Tibial nerve (tissue), 3 donors: ENCODE measurements around the gene RRP7A.

Experiments used
- CTCF ChIP-seq, 5 experiments: fragments of 200-600 bp in 3 of 5; fragments of 450-650 bp in 2 of 5; sonication (generic) in 3 of 5; IDR thresholded peaks; one replicate each; pipeline ENCODE4 v1.5.1; 2016 to 2019; ENCODE audit warnings: antibody characterized with exemption in 5 of 5, mild to moderate bottlenecking in 3 of 5, moderate library complexity in 2 of 5
- POLR2A ChIP-seq, 2 donors: fragments of 450-650 bp; IDR thresholded peaks; one replicate each; pipeline ENCODE4 v1.6.1; 2017; ENCODE audit warnings: antibody characterized with exemption in 2 of 2, mild to moderate bottlenecking in 2 of 2, moderate library complexity in 2 of 2

DNA sequence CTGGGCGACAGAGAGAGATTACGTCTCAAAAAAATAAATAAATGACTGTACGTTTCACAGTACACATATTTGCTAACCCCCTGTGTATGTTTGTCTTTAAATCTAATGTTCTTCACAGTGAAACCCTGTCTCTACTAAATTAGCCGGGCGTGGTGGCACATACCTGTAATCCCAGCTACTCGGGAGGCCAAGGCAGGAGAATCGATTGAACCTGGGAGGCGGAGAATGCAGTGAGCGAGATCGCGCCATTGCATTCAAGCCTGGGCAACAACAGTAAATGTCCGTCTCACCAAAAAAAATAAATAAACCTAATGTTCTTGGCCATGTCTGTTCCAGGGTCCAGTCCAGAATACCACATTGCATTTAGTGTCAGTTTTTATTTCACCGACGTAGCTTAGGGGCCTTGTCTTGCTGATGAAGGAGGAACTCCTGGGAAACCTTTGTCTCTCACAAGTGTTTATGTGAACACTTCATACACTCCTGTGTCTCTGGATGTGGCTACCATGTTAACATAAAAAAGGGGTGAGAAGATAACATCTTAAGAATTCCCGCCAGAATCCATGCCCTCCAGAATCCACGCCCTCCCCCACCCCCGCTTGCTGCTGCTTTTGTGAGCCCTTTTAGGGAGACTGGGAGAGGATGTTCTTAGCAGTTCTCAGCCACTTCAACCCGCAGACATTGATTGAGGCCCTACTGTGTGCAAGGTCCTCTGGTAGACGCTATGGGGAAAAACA lies 29.2 kb upstream of the RRP7A start:
- TF ChIP-seq POLR2A (IDR thresholded peaks at IDR 0.05) (no peak), CTCF (IDR thresholded peaks at IDR 0.05) (no peak)
